Measurements from ENCODE around the gene GPC1. TPM values are rescaled to one million over a fixed set of nuclear protein-coding genes. Genes with fewer than 3 reads are reported as not detected.

The GPC1 gene
- total and polyA plus RNA-seq, 2 experiments from 2014 or later: 9.0 to 46.2 TPM

- no peak for DNase-seq (ENCODE audit: low spot score)
- Mint-ChIP-seq H3K4me1 (no peaks in the 10 kb centered on the region; the same call in 2 of the 3 replicates), H3K27ac (no peak overlapping the region), H3K4me3 (no peak overlapping the region), H3K27me3 (ENCODE audit: insufficient read depth, low read depth, poor library complexity) (peaks cover 5% of the 10 kb centered on the region), H3K9me3 (no peaks in the 10 kb centered on the region), H3K36me3 (ENCODE audit: low read depth) (no peaks in the 10 kb centered on the region)
- Histone ChIP-seq H3K36me3 (ENCODE audit: insufficient read depth) (no peaks in the 10 kb centered on the region), H3K4me2 (no peak overlapping the region), H3K4me1 (ENCODE audit: insufficient read depth) (no peaks in the 10 kb centered on the region), H3K9me2 (ENCODE audit: insufficient read depth) (no peaks in the 10 kb centered on the region), H3K27ac (ENCODE audit: low read depth) (no peak overlapping the region), H2AFZ (no peak overlapping the region), H4K20me1 (replicated peaks; ENCODE audit: insufficient read depth) (no peaks in the 10 kb centered on the region), H3K27me3 (ENCODE audit: insufficient read depth) (no peaks in the 10 kb centered on the region), H3K79me2 (replicated peaks; ENCODE audit: insufficient read depth) (no peaks in the 10 kb centered on the region), H3K4me3 (no peak overlapping the region), H3F3A (replicated peaks; ENCODE audit: low read depth) (no peaks in the 10 kb centered on the region)
- no peak for ATAC-seq
- TF ChIP-seq ZNF114 (CRISPR knock-in tag; IDR thresholded peaks at IDR 0.05): no peak
- TF ChIP-seq EZH2 (IDR thresholded peaks at IDR 0.05; ENCODE audit: low read depth, unreplicated experiment): no peak
- TF ChIP-seq CTCF (conservative IDR thresholded peaks at IDR 0.05; ENCODE audit: low read depth in 2 of 2): no peak
- no peak for TF ChIP-seq JUNB (IDR thresholded peaks at IDR 0.05; ENCODE audit: unreplicated experiment)
- TF ChIP-seq POLR2AphosphoS5 (IDR thresholded peaks at IDR 0.05; ENCODE audit: low read depth): no peak
- TF ChIP-seq ZNF331 (CRISPR knock-in tag; IDR thresholded peaks at IDR 0.05; ENCODE audit: low read depth): no peak
- TF ChIP-seq EZH2phosphoT487 (IDR thresholded peaks at IDR 0.05; ENCODE audit: unreplicated experiment): no peak
- no peak for TF ChIP-seq STAT1 (IDR thresholded peaks at IDR 0.05; ENCODE audit: unreplicated experiment)
- TF ChIP-seq CREB1 (CRISPR knock-in tag; IDR thresholded peaks at IDR 0.05; ENCODE audit: low read depth): no peak
- no peak for TF ChIP-seq ZNF462 (CRISPR knock-in tag; IDR thresholded peaks at IDR 0.05)
- TF ChIP-seq REST (IDR thresholded peaks at IDR 0.05; ENCODE audit: unreplicated experiment): no peak
- TF ChIP-seq ETS1 (IDR thresholded peaks at IDR 0.05): no peak
- TF ChIP-seq NANOG (IDR thresholded peaks at IDR 0.05; ENCODE audit: borderline replicate concordance): no peak
Measured at GRCh38 chr2:240392084-240392947, 43.1 kb upstream of the GPC1 start.
